Left lung (tissue), 10 donors: ENCODE results near the gene CDC14C. TPM values are rescaled to one million over a fixed set of nuclear protein-coding genes. Genes with fewer than 3 reads are reported as not detected.

Source experiments
- ATAC-seq: fragments of 200-7000 bp; cut with Tn5 transposase; one replicate; pipeline ENCODE4 v1.9.1; 2020; ENCODE audit warnings: moderate library complexity
- DNase-seq, 4 donors: peaks; one replicate each; pipeline ENCODE4 v3.0.0-alpha.2; 2013 to 2020
- H3K27ac ChIP-seq, 2 donors: fragments of 200-600 bp; sonication (generic) in 1 of 2; one replicate each; pipeline versions ENCODE4 v1.5.0 to v1.8.0; 2020 to 2021
- H3K27me3 ChIP-seq, 2 donors: fragments of 200-600 bp; sonication (generic) in 1 of 2; one replicate each; pipeline versions ENCODE4 v1.5.0 to v1.8.0; 2020 to 2021
- H3K36me3 ChIP-seq, 2 donors: fragments of 200-600 bp; sonication (generic) in 1 of 2; one replicate each; pipeline versions ENCODE4 v1.5.0 to v1.8.0; 2020 to 2021
- H3K4me1 ChIP-seq, 2 donors: fragments of 200-600 bp; one replicate each; pipeline ENCODE4 v1.8.0; 2021
- H3K4me3 ChIP-seq, 2 donors: fragments of 200-600 bp; sonication (generic) in 1 of 2; one replicate each; pipeline versions ENCODE4 v1.5.0 to v1.8.0; 2020 to 2021; ENCODE audit warnings: mild to moderate bottlenecking in 1 of 2
- H3K9me3 ChIP-seq, 2 donors: fragments of 200-600 bp; sonication (generic) in 1 of 2; one replicate each; pipeline versions ENCODE4 v1.5.0 to v1.8.0; 2020 to 2021
- CTCF ChIP-seq, 2 donors: fragments of 200-600 bp; sonication (generic) in 1 of 2; IDR thresholded peaks; one replicate each; pipeline versions ENCODE4 v1.5.0 to v1.8.0; 2021; ENCODE audit warnings: antibody characterized with exemption in 2 of 2
- intact Hi-C, 2 donors: fragments of 100-400 bp; cut with DNase I; formaldehyde crosslinking; loops; one replicate each; pipeline versions ENCODE4 v1.11.2 to v1.14.2; 2022
- polyA plus RNA-seq, 6 donors: library from polyadenylated mRNA; unstranded; fragments of 120-200 nt; gene quantifications; one replicate each; pipeline ENCODE4 v1.2.1, GENCODE V29; 2013; ENCODE audit not compliant: insufficient read length in 6 of 6
- total RNA-seq, 2 donors: library from RNA; stranded (reverse); fragmentation: NEBNext Ultra II Directional; extraction: Animal tissue kit (Norgen Biotek cat#: 25700); gene quantifications; one replicate each; pipeline ENCODE4 v1.2.1, GENCODE V29; 2021
- donor health status: DM: no; HTN: yes; CAD: no.
- donor health status: DM: no; HTN: no; CAD: no.

CDC14C gene
- total and polyA plus RNA-seq, 8 donors, result 0.06 to 0.11 (median 0.10) TPM; not detected in 4

GRCh38 chr7:48971173-48971572, 46.8 kb downstream of the CDC14C start:
- no peaks in the 10 kb centered on the region for H3K36me3 ChIP-seq
- no peak overlapping the region for H3K4me3 ChIP-seq
- no peak overlapping the region for H3K27ac ChIP-seq
- H3K9me3 ChIP-seq, result peaks cover 0 to 2% of the 10 kb centered on the region in 2 donors
- no peaks in the 10 kb centered on the region for H3K4me1 ChIP-seq
- no peaks in the 10 kb centered on the region for H3K27me3 ChIP-seq
- intact Hi-C loops, result no loop called here
- no peak for TF ChIP-seq CTCF (IDR thresholded peaks at IDR 0.05)
- DNase-seq, result no peak
- no peak for ATAC-seq

- Histone ChIP-seq H3K4me3 (no peak overlapping the region), H3K27ac (no peak overlapping the region), H3K36me3 (no peaks in the 10 kb centered on the region), H3K27me3 (no peaks in the 10 kb centered on the region), H3K9me3 (no peaks in the 10 kb centered on the region), H3K4me1 (no peaks in the 10 kb centered on the region)
- ATAC-seq (no peak), DNase-seq (no peak)
- no peak for TF ChIP-seq CTCF (IDR thresholded peaks at IDR 0.05)
- intact Hi-C loops, result no loop called here
These were observed 51.9 kb downstream of the CDC14C start for GRCh38 chr7:48976253-48976652.

- intact Hi-C loops, result no loop called here
- no peak for ATAC-seq
- H3K4me1 ChIP-seq, result no peaks in the 10 kb centered on the region
- no peak overlapping the region for H3K27ac ChIP-seq
- no peaks in the 10 kb centered on the region for H3K27me3 ChIP-seq
- H3K9me3 ChIP-seq, result no peaks in the 10 kb centered on the region
- TF ChIP-seq CTCF (IDR thresholded peaks at IDR 0.05), result no peak
- H3K4me3 ChIP-seq, result no peak overlapping the region
- no peak for DNase-seq
- no peaks in the 10 kb centered on the region for H3K36me3 ChIP-seq
These were observed 52.5 kb downstream of the CDC14C start for GRCh38 chr7:48976850-48977249.
